Measurements from ENCODE around the gene UBE3C. TPM values are rescaled to one million over a fixed set of nuclear protein-coding genes. Genes with fewer than 3 reads are reported as not detected.

The UBE3C gene
- total and polyA plus RNA-seq, 11 donors: 11.0 to 57.5 (median 48.1) TPM

- Histone ChIP-seq H3K9me3 (peaks cover 0 to 8% (median 0%) of the 10 kb centered on the region in 12 donors), H3K27me3 (no peaks in the 10 kb centered on the region), H3K36me3 (peaks cover 0 to 15% (median 0%) of the 10 kb centered on the region in 9 donors), H3K4me1 (peaks cover 0 to 38% (median 22%) of the 10 kb centered on the region in 12 donors), H3K4me3 (no peak overlapping the region), H3K27ac (no peak overlapping the region)
- DNase-seq (peak in 3 of 5 donors; percentile 16 to 71 (median 62)), ATAC-seq (peak; percentile 82 to 90 (median 89))
- WGBS, 4 donors: 41 to 57% (median 47%) methylated on average over 15 of the region's 15 CpGs
- intact Hi-C loops (cut with DNase I): no loop called here
- no peak for TF ChIP-seq POLR2A (IDR thresholded peaks at IDR 0.05)
- no peak for TF ChIP-seq CTCF (IDR thresholded peaks at IDR 0.05)
Observed at GRCh38 chr7:157150882-157151281, 12.2 kb downstream of the UBE3C start.

GRCh38 chr7:157151626-157152339, 13.1 kb downstream of the UBE3C start:
- peaks cover 0 to 15% (median 0%) of the 10 kb centered on the region in 9 donors for H3K36me3 ChIP-seq
- no peak for DNase-seq
- TF ChIP-seq POLR2A (IDR thresholded peaks at IDR 0.05): no peak
- TF ChIP-seq CTCF (IDR thresholded peaks at IDR 0.05): no peak
- no peak overlapping the region for H3K4me3 ChIP-seq
- peaks cover 0 to 5% (median 0%) of the 10 kb centered on the region in 12 donors for H3K9me3 ChIP-seq
- no peak overlapping the region for H3K27ac ChIP-seq
- H3K27me3 ChIP-seq: no peaks in the 10 kb centered on the region
- intact Hi-C loops (cut with DNase I): no loop called here
- no peak for ATAC-seq
- H3K4me1 ChIP-seq: peaks cover 0 to 44% (median 22%) of the 10 kb centered on the region in 12 donors
- WGBS, 4 donors: 90 to 95% (median 92%) methylated on average over 5 of the region's 5 CpGs

GRCh38 chr7:157152391-157152937, 13.7 kb downstream of the UBE3C start:
- intact Hi-C loops (cut with DNase I): no loop called here
- no peaks in the 10 kb centered on the region for H3K9me3 ChIP-seq
- TF ChIP-seq POLR2A (IDR thresholded peaks at IDR 0.05) (no peak), CTCF (IDR thresholded peaks at IDR 0.05) (no peak)
- H3K36me3 ChIP-seq: peaks cover 0 to 15% (median 0%) of the 10 kb centered on the region in 9 donors
- no peaks in the 10 kb centered on the region for H3K27me3 ChIP-seq
- DNase-seq (no peak), ATAC-seq (no peak)
- H3K4me3 ChIP-seq: no peak overlapping the region
- peaks cover 0 to 46% (median 22%) of the 10 kb centered on the region in 12 donors for H3K4me1 ChIP-seq
- 88 to 94% (median 89%) methylated on average over 9 of the region's 9 CpGs for WGBS, 4 donors
- H3K27ac ChIP-seq: no peak overlapping the region

GRCh38 chr7:157153260-157153659, 14.5 kb downstream of the UBE3C start:
- no peak overlapping the region for H3K4me3 ChIP-seq
- no peak overlapping the region for H3K27ac ChIP-seq
- intact Hi-C loops (cut with DNase I): no loop called here
- peaks cover 0 to 47% (median 22%) of the 10 kb centered on the region in 12 donors for H3K4me1 ChIP-seq
- 88 to 93% (median 91%) methylated on average over 8 of the region's 8 CpGs for WGBS, 4 donors
- TF ChIP-seq CTCF (IDR thresholded peaks at IDR 0.05) (no peak), POLR2A (IDR thresholded peaks at IDR 0.05) (no peak)
- peaks cover 0 to 15% (median 0%) of the 10 kb centered on the region in 9 donors for H3K36me3 ChIP-seq
- ATAC-seq (no peak), DNase-seq (no peak)
- no peaks in the 10 kb centered on the region for H3K9me3 ChIP-seq
- no peaks in the 10 kb centered on the region for H3K27me3 ChIP-seq
